ENCODE results near the gene MAML1.

The MAML1 gene

DNA sequence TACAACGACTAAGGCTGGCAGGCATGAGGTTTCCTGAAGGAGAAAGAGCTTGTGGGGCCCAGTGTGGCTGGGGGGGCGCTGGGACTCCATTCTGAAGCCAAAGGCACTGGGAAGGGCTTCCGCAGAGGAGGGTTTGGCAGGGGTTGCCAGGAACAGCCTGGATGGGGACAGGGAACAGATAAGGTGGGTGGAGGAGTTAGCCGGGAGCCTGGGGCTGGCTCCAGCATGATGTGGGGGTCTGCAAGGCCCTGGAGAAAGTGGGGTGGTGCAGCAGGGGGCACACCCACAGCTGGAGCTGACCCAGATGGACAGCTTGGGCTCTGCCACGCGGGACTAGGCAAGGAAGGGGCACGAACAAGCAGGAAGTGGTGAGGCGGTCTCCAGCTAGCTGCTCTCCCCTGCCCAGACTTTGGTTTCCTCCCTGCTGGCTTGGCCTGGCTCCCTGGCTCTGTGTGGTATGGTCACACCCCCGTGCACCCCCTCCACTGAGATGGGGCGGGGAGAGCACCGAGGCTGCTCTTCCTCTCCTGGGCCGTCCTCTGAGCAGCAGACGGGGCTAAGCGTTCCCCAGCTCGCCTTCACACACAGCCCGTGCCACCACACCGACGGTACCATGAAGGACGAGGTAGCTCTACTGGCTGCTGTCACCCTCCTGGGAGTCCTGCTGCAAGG is 61.0 kb downstream of the MAML1 start, which contains the start of gene LTC4S:
Gene LTC4S, plus strand, starts transcription at position 519 of the 672 bp plus-strand sequence. Its CDS starts 95 bp downstream, at position 614.
- DNase-seq (ENCODE audit: low read depth in 2 of 2) = no peak

DNA sequence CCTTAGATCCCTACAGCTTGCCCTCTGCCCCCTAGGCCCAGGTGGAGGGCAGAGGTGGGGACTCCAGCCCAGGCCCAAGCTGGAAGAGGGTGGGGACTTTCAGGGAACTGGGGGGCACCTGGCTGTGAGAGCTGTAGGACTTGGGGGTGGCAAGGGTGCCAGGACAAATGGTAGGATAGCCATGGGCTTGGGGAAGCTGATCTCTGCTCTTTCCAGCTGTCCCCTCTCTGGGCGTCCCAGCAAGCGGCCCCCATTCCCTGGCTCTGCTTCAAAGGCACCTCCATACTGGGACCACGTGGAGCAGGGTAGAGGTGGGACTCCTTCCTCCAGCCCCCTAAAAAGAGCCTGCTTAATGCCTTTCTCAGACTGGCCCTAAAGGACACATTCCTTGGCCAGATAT is 61.5 kb downstream of the MAML1 start:
- DNase-seq (ENCODE audit: low read depth in 2 of 2) = no peak

- DNase-seq (ENCODE audit: low read depth in 2 of 2) = no peak
Observed at GRCh38 chr5:179794575-179794974, 62.0 kb downstream of the MAML1 start.

DNA sequence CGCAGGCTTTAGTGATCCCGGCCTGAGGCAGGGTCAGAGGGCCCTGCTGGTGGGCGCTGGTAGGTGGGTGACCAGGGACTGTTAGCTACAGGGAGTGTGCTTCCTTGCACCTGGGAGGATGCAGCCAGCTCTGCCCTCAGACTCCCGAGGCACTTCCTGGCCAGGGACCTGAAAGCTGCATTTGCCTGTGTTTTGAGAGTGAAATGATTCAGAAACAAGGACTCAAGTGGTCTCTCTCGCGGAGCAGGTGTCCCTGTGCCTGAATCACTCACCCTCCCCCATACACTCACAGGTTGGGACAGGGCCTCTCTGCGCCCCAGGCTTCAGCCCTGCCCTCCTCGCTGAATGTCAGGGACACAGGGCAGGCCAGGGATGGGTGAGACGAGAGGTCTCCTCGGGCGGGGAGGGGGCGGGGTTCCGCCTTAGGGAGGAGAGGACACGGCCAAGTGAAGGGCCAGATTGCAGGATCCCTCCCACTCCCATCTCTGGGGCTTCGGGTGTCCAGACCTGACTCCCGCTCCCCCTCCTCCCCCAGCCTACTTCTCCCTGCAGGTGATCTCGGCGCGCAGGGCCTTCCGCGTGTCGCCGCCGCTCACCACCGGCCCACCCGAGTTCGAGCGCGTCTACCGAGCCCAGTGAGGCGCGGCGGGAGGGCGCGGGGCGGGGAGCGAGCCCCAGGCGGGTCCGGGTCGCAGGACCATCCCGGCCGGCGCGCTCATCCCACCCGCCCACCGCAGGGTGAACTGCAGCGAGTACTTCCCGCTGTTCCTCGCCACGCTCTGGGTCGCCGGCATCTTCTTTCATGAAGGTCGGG is 62.6 kb downstream of the MAML1 start:
- DNase-seq (ENCODE audit: low read depth in 2 of 2) = no peak

GRCh38 chr5:179795863-179796833 is 63.5 kb downstream of the MAML1 start:
- peak; percentile 61 to 64 for DNase-seq (ENCODE audit: low read depth in 2 of 2)

GRCh38 chr5:179796877-179797608 is 64.4 kb downstream of the MAML1 start:
- no peak for DNase-seq (ENCODE audit: low read depth in 2 of 2)

DNA sequence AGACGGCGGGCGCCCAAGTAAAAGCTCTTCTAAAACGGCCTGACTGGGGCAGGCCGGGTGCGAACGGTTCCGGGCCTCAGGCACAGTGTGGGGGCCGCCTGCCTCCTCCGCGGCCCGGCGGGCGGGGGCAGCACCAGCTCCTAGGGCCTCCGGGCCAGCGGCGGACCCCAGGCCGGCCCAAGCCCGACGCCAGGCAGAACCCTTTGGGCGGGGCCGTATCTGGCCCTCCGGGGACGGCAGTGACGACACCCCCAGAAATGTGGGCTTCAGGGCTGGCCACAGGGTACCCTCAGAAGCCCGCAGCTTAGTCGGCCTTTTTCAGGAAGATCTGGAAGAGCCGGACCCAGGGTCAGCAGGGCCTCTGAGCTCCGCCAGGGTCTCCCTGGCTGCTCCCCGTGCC is 65.1 kb downstream of the MAML1 start:
- DNase-seq (ENCODE audit: low read depth in 2 of 2) = no peak

GRCh38 chr5:179798144-179798770 is 65.6 kb downstream of the MAML1 start:
- no peak for DNase-seq (ENCODE audit: low read depth in 2 of 2)

DNA sequence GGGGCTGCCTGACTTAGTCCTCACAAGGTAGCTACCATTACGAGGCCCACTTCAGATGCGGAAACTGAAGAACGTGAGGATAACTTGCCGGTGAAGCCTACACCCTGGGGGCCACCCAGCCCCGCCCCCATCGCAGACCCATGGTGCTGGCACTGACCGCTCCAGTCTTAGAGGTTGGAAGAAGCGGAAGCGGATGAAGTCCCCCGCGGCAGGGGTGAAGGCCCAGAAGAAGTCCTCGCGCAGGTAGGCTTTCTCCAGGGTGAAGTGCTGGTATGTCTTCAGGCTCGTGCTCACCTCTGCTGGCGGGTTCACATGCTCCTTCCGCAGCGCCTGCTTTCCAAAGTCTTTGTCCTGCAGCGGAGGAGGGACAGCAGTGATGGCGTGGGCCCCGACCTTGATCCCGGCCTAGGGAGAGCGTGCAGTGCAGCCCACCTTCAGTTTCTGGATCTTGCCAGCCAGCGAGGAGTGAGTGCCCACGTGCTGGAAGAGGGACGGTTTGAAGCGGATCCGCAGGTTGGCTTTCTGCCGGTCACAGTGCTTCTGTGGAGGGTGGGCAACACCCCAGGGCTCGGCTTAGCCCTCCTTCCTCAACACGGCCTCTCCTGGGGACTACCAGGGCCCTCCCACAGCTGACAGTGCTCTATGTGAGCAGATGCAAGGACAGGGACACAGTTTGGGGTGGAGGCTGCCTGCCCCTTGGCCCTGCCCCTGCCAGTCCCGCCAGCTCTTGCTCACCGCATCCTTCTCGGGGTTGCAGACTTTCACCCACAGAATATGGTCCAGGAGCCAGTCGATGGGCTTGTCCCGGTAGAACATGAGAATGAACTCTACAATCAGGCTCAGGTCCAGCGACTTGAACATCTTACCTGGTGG is 66.4 kb downstream of the MAML1 start:
- no peak for DNase-seq (ENCODE audit: low read depth in 2 of 2)

- DNase-seq (ENCODE audit: low read depth in 2 of 2) = no peak
Observed at GRCh38 chr5:179799644-179799973, 67.0 kb downstream of the MAML1 start.

- no peak for DNase-seq (ENCODE audit: low read depth in 2 of 2)
Observed at GRCh38 chr5:179800071-179800695, 67.6 kb downstream of the MAML1 start.

- no peak for DNase-seq (ENCODE audit: low read depth in 2 of 2)
Observed at GRCh38 chr5:179800696-179801201, 68.1 kb downstream of the MAML1 start.

GRCh38 chr5:179801304-179802206 is 68.9 kb downstream of the MAML1 start:
- DNase-seq (ENCODE audit: low read depth in 2 of 2) = peak; percentile 71 to 73

DNA sequence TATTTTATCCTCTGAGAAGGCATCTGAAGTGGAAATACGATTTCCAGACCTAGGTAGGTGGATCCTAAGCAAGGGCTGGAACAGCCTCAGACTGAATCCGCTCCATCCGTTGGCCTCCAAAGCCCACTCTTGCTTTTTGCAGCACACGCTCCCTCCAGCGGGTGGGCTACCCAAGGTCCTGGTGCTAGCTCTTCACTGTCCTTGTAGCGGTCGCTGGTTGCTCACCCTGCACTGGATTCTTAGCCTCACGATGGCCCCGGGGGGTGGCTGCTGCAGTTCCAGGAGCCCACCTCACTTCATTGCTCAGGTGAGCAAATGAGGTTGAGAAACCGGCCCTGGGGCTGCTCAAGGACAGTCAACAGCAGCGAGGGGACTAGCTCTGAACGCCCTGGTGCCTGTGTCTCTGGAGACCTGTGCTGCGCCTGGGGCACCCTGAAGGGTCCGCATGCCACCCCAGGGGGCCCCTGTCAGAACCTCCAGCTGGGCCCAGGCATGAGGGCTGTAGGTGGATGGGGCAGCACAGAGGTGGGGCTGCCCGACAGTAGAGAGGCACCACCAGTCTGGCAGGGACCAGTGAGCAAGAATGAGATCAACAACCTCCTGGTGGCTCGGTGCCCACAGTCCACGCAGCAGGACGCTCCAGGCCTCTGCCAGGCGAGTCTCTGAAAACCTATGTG is 69.7 kb downstream of the MAML1 start:
- DNase-seq (ENCODE audit: low read depth in 2 of 2) = no peak

DNA sequence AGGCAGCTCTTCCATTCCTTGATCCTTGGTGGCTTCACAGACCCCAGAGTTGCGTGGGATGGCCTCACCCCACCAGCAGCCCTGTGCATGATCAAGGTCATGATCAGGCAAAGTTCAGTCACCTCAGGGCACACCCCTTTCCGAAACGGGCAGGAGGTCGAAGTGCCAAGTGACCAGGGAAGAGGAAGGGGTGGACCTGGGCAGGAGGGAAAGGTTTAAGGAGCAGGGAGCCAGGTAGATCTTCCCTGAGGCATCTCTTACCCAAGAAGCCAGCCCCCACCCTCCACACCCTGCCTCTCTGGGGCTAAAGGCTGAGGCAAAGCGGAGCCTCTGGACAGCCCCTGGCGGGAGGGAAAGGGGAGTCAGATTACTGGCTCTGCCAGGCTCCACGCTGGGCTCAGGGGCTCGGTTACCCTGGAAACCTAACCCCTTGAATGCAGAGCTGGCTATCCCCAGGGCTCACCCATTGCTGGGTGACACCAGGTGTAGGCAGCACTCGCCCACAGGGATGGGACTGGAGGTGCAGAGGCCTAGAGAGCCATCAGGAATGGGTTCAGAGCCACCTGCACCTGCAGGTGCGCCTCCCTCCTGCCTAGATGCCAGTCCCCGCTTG is 70.4 kb downstream of the MAML1 start:
- no peak for DNase-seq (ENCODE audit: low read depth in 2 of 2)

DNA sequence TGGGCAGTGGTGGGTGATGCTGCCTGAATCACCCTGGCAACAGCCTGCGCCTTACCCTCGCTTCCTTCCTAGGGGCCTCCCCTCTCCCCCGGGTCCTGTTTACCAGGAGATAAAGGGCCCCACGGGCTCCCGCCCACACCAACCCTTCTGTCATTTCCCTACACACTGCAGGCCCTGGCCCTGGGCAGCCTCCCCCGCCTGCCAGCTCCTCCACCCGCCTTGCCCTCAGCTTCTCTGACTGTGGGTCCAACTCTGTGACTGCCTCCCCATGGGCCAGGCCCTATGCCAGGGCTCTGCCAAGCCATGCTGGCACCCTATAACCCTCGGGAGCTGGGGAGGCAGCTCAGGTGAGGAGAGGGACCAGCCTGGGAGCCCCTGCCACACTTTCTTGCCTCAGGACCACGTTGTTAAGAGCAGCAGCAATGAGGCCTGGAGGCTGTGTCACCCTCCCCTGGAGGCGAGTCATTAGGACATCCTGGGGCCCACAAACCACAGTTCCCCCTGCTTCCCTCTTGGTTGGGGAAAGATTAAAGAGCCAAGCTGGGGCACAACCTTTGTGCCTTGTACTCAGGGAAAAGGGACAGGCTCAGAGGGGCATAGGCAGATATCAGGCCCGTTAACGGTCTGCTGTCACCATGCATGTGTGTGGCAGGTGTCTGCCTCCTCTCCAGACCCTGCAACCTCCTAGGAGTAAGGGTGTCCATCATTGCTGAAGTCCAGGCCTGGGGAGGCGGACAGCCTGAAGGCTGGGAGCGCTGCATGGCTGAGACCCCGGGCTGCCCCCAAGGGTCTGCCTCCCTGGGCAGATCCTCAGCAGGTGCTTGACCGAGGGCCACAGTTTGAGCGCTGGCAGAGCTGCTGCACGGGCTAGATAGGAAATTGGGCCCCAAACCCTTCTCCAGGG is 71.3 kb downstream of the MAML1 start:
- DNase-seq (ENCODE audit: low read depth in 2 of 2) = peak; percentile 58 to 61

Data from stimulated activated CD8-positive, alpha-beta memory T cell treated with anti-CD3 and anti-CD28 coated beads, Interleukin-15, amount 100 ng/mL, for 48 hours (primary cell).